Kidney (tissue), 14 donors: Measurements from ENCODE around the gene PIGM. TPM values are rescaled to one million over a fixed set of nuclear protein-coding genes. Genes with fewer than 3 reads are reported as not detected.

Source experiments
- DNase-seq, 5 donors: peaks; one replicate each; pipeline ENCODE4 v3.0.0-alpha.2; 2013 to 2020
- FAIRE-seq: peaks from 2 replicates; lab custom pipeline; 2012; peaks lifted over from hg19 to GRCh38; lab: Jason Lieb, UNC
- H3K27ac ChIP-seq, 2 donors: one replicate each; pipeline ENCODE4 v1.7.0; 2013; ENCODE audit warnings: low read depth in 2 of 2, low read length in 2 of 2, inconsistent platforms in 1 of 2
- H3K27me3 ChIP-seq: one replicate; pipeline ENCODE4 v1.7.1; 2013; ENCODE audit warnings: low read length, inconsistent platforms; ENCODE audit not compliant: control insufficient read depth, insufficient read depth
- H3K36me3 ChIP-seq, 3 donors: one replicate each; pipeline versions ENCODE4 v1.7.0 to v1.7.1; 2013; ENCODE audit warnings: low read length in 3 of 3, control low read depth in 1 of 3, inconsistent platforms in 1 of 3; ENCODE audit not compliant: insufficient read depth in 3 of 3, control insufficient read depth in 2 of 3
- H3K4me1 ChIP-seq, 3 donors: one replicate each; pipeline versions ENCODE4 v1.7.0 to v1.7.1; 2013; ENCODE audit warnings: low read length in 3 of 3, inconsistent platforms in 1 of 3, low read depth in 1 of 3; ENCODE audit not compliant: control insufficient read depth in 2 of 3, insufficient read depth in 2 of 3
- H3K4me3 ChIP-seq, 3 donors: one replicate each; pipeline versions ENCODE4 v1.7.0 to v1.8.1; 2013; ENCODE audit warnings: low read length in 3 of 3, control low read depth in 1 of 3, inconsistent platforms in 1 of 3
- H3K9ac ChIP-seq, 3 donors: one replicate each; pipeline versions ENCODE4 v1.7.0 to v1.7.1; 2013; ENCODE audit warnings: low read length in 3 of 3, control low read depth in 1 of 3, inconsistent platforms in 1 of 3
- H3K9me3 ChIP-seq, 3 donors: one replicate each; pipeline versions ENCODE4 v1.7.0 to v1.7.1; 2013; ENCODE audit warnings: low read length in 3 of 3, control low read depth in 1 of 3, inconsistent platforms in 1 of 3; ENCODE audit not compliant: control insufficient read depth in 2 of 3, insufficient read depth in 1 of 3
- intact Hi-C: fragments of 100-400 bp; cut with DNase I; formaldehyde crosslinking; loops from one replicate; pipeline ENCODE4 v1.11.1; 2022
- polyA plus RNA-seq: library from polyadenylated mRNA; stranded (reverse); fragments of 350-450 nt; fragmentation: Illumina TruSeq; extraction: RNeasy Lipid Tissue Mini Kit (QIAGEN cat#74804); gene quantifications from one replicate; pipeline ENCODE4 v1.2.3, GENCODE V29; 2014; ENCODE audit warnings: low read depth, low replicate concordance; ENCODE audit not compliant: insufficient read depth
- total RNA-seq: library from RNA; stranded (reverse); fragmentation: NEBNext Ultra II Directional; extraction: Animal tissue kit (Norgen Biotek cat#: 25700); gene quantifications from one replicate; pipeline ENCODE4 v1.2.1, GENCODE V29; 2021
- TF ChIP-seq, protein P1 (sequence below): IDR thresholded peaks from 3 replicates; pipeline ENCODE4 v1.5.1; 2012; ENCODE audit warnings: mild to moderate bottlenecking, moderate library complexity, borderline replicate concordance; ENCODE audit not compliant: insufficient read depth; ENCODE audit errors: extremely low read depth
- donor health status: control.
- donor health status: control.
- donor health status: control.
- donor health status: control.
- donor health status: control.
- donor health status: DM: yes; HTN: yes; CAD: no.
- donor health status: Normal renal cell carcinoma (clear cell type).

Gene PIGM
- total and polyA plus RNA-seq, 2 donors from 2014 or later: 3.3 to 8.5 TPM

DNA sequence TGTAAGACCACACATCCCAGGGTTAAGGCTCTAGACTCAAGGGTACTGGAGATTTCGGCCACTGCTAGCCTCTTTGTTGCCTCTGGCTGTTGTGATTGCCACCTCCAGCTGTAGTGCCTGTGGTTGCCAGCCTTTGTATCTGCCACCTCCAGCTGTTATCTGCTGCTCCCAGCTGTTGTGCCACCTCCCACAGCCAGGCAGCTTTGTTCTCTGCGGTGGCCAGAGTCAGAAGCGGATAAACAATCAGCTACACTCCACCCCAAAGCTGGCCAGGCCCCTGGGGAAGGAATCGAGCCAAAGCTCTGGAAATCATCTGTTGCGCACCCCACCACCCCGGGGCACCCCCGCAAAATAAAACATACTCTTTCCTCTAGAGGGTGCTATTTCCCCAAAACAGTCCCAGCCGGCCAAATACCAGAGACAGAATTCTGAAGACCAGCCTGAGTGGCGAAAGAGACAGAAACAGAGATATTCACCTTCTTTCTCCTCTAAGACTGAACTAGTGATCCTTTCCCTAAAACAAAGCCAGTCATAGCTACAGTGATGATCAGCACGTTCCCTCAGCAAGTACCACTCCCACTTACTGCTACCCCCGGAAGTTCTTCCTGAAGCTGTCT is 14.8 kb upstream of the PIGM start:
- Histone ChIP-seq H3K9ac (no peak overlapping the region), H3K4me3 (no peak overlapping the region), H3K9me3 (no peaks in the 10 kb centered on the region), H3K27ac (no peak overlapping the region), H3K36me3 (no peaks in the 10 kb centered on the region), H3K27me3 (no peaks in the 10 kb centered on the region), H3K4me1 (peaks cover 0 to 5% (median 0%) of the 10 kb centered on the region in 3 donors)
- DNase-seq (peak in 4 of 5 donors; percentile 31 to 61 (median 48)), FAIRE-seq (no peak)
- intact Hi-C loops: no loop called here
- TF ChIP-seq, protein P1, sequence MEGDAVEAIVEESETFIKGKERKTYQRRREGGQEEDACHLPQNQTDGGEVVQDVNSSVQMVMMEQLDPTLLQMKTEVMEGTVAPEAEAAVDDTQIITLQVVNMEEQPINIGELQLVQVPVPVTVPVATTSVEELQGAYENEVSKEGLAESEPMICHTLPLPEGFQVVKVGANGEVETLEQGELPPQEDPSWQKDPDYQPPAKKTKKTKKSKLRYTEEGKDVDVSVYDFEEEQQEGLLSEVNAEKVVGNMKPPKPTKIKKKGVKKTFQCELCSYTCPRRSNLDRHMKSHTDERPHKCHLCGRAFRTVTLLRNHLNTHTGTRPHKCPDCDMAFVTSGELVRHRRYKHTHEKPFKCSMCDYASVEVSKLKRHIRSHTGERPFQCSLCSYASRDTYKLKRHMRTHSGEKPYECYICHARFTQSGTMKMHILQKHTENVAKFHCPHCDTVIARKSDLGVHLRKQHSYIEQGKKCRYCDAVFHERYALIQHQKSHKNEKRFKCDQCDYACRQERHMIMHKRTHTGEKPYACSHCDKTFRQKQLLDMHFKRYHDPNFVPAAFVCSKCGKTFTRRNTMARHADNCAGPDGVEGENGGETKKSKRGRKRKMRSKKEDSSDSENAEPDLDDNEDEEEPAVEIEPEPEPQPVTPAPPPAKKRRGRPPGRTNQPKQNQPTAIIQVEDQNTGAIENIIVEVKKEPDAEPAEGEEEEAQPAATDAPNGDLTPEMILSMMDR: peak; percentile 52

DNA sequence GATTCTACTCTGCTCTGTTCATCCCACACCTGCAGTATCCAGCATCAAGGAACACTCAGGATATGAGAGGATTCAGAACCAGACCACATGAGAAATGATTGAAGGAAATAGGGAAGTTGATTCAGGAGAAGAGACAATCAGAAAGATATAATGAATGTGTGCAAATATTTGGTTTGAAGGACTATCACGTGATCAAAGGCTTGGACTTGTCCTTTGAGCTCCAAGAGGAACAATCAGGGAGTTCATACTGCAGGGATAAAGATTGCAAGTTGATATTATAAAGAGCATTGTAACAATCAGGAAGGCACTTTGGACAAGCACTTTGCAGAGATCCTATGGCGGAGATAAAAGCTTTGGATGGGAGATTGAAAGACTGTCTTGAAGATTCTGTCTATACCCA is 13.9 kb upstream of the PIGM start:
- H3K9ac ChIP-seq: no peak overlapping the region
- FAIRE-seq (no peak), DNase-seq (no peak)
- intact Hi-C loops: no loop called here
- TF ChIP-seq, protein P1: no peak
- no peaks in the 10 kb centered on the region for H3K36me3 ChIP-seq
- H3K27ac ChIP-seq: no peak overlapping the region
- no peaks in the 10 kb centered on the region for H3K9me3 ChIP-seq
- H3K4me3 ChIP-seq: no peak overlapping the region
- no peaks in the 10 kb centered on the region for H3K27me3 ChIP-seq
- peaks cover 0 to 5% (median 0%) of the 10 kb centered on the region in 3 donors for H3K4me1 ChIP-seq

- Histone ChIP-seq H3K36me3 (no peaks in the 10 kb centered on the region), H3K4me1 (peaks cover 0 to 5% (median 0%) of the 10 kb centered on the region in 3 donors)
- TF ChIP-seq, protein P1: no peak
Measured at GRCh38 chr1:160043543-160043942, 11.8 kb upstream of the PIGM start.

More at GRCh38 chr1:160043543-160043942, 11.8 kb upstream of the PIGM start:
- intact Hi-C loops: no loop called here
- Histone ChIP-seq H3K9me3 (no peaks in the 10 kb centered on the region), H3K27me3 (no peaks in the 10 kb centered on the region), H3K27ac (no peak overlapping the region), H3K9ac (no peak overlapping the region), H3K4me3 (no peak overlapping the region)
- FAIRE-seq (no peak), DNase-seq (no peak)
